Astrocyte of the cerebellum (primary cell): ENCODE results near the gene PARD3B.

Source experiments
- DNase-seq: peaks from one replicate; pipeline ENCODE4 v3.0.0-alpha.2; 2011; ENCODE audit warnings: low read depth
- H3K4me3 ChIP-seq: 2 replicates; pipeline ENCODE4 v1.5.1; 2011; ENCODE audit warnings: mild to moderate bottlenecking, low read depth, low read length, moderate library complexity
- CTCF ChIP-seq: IDR thresholded peaks from 2 replicates; pipeline ENCODE4 v1.5.1; 2012; ENCODE audit warnings: low read length, low read depth, moderate library complexity, mild to moderate bottlenecking; ENCODE audit errors: missing control alignments
- in situ Hi-C: cut with HindIII; loops from 2 replicates; pipeline ENCODE4 v1.10.0; 2017; ENCODE audit warnings: low sequenced_read_pairs

Gene PARD3B

GRCh38 chr2:205032093-205032551 is 486.8 kb downstream of the PARD3B start:
- TF ChIP-seq CTCF: no peak
- no peak for DNase-seq
- in situ Hi-C loops: no loop called here
- no peak overlapping the region for H3K4me3 ChIP-seq

DNA sequence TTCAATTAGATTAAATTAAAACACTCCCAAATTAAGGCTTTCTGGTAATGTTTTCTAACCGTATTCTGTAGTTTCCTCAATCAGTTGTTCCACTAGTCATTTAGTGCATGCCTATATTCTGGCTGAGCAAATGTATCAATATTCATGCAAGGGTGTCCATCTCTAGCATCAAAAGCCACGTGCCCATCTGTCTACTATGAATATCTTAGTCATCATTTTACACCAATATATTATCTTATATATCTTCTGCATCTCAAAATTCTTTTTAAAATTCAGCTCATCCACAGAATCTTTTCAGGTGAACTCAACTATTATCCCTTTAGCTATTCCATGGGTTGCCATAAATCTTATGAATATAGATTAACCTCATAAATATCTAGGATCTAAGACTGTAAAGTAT is 488.2 kb downstream of the PARD3B start:
- TF ChIP-seq CTCF: no peak
- in situ Hi-C loops: no loop called here
- no peak for DNase-seq
- no peak overlapping the region for H3K4me3 ChIP-seq

- TF ChIP-seq CTCF: no peak
- no peak for DNase-seq
- no peak overlapping the region for H3K4me3 ChIP-seq
- in situ Hi-C loops: no loop called here
Observed at GRCh38 chr2:205034034-205034433, 488.8 kb downstream of the PARD3B start.

- in situ Hi-C loops: no loop called here
- no peak for DNase-seq
- no peak overlapping the region for H3K4me3 ChIP-seq
- TF ChIP-seq CTCF: no peak
Observed at GRCh38 chr2:205040323-205040722, 495.0 kb downstream of the PARD3B start.

DNA sequence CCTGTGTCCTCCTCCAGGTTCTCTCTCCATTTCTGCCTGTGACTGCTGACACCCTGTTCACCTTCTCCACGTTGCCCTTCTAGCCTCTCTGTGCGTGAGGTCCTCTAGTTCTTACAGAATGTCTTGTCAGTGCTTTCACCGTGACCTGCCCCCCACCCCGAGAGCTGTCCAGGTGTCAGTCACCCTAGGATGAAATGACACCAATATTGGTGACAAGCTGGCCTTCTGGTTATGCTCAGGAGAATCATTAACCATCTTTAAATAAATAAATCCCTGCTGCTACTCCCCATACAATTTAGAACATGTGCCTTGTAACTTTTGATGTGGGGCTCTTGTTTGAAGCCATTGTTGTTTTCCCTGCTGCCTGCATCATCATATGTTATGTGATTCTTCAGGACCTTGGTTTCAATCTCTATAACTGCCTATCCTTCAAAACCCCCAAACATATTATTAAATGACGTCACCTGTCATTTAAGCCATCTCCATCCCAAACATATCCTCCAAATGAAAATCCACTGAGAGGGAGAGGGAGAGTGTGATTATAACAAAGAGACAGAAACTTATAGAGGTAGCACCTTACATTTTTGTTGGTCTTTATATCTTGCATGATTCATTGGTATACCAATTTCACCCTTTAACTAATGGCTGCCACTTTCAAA is 496.3 kb downstream of the PARD3B start:
- no peak for DNase-seq
- TF ChIP-seq CTCF: no peak
- in situ Hi-C loops: no loop called here

GRCh38 chr2:205043285-205043684 is 498.0 kb downstream of the PARD3B start:
- no peak for DNase-seq
- no peak for TF ChIP-seq CTCF
- in situ Hi-C loops: no loop called here
- no peak overlapping the region for H3K4me3 ChIP-seq

More for the DNA sequence above, 496.3 kb downstream of the PARD3B start:
- H3K4me3 ChIP-seq: no peak overlapping the region

DNA sequence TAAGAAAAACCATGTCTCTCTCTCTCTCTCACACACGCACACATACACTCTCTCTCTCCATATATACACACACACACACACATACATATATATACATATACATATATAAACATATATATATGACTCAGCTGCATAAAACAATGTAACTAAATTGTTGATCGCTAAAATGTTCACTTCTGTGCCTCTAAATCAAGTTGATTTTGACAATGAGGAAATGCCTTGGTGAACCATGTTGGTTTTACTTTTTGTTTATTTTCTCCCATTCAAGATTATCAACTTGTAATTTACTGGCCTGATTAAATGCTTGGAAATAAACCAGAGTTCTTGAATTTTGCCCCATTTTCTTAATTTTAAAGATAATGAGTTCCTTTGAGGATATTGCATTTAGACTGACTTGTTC is 500.4 kb downstream of the PARD3B start:
- in situ Hi-C loops: no loop called here
- no peak for TF ChIP-seq CTCF
- no peak overlapping the region for H3K4me3 ChIP-seq
- no peak for DNase-seq
